ENCODE results near the gene RIT2. TPM values are rescaled to one million over a fixed set of nuclear protein-coding genes. Genes with fewer than 3 reads are reported as not detected.

RIT2 gene
- polyA plus RNA-seq, 1 of the 3 experiments (the other 2 are of a cell fraction) = not detected

DNA sequence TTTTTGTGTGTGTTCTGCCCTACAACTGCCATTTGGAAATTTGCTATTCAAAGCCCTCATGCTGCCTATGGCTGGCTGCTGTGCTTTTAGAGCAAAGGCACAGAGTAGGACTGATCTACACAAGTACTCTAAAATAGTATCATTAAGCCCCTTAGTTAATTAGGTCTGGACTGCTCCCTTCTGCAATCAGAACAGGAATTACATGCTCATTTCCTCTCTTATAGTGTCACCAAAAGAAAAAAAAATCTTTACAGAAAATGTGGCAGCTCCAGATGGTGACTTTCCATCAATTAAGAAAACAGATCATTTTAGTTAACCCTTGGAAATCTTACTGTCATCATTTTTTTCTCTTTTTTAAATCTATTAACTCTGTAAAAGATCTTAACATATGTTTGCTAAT, 337.5 kb downstream of the RIT2 start (continued):
- no peak for TF ChIP-seq REST (IDR thresholded peaks at IDR 0.05; ENCODE audit: low read depth, low read length)
- no peak for TF ChIP-seq FOXJ3 (CRISPR knock-in tag; IDR thresholded peaks at IDR 0.05)
- TF ChIP-seq PBX3 (IDR thresholded peaks at IDR 0.05) = no peak
- no peak for TF ChIP-seq FOSL2 (IDR thresholded peaks at IDR 0.05; ENCODE audit: borderline replicate concordance, low read depth)
- no peak for TF ChIP-seq NFIC (IDR thresholded peaks at IDR 0.05; ENCODE audit: borderline replicate concordance)

DNA sequence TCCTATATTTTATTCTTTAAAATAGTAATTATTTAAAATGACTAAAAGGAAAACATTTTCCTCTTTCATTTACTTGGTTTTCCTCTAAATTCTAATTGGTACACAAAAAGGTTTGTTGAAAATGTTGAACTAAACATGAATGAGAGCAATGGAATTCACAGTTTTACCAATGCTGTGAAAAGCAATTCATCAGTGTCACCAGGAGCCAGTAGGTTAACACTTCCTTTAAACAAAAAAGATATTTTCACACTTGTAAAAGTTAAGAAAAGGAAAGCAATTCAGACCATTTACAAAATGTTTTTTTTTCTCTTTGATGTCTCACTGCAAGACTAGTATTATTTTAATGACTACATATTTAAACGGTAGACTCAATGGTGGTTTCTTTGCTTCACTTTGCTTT, 341.6 kb downstream of the RIT2 start:
- no peak overlapping the region for H3K4me3 ChIP-seq (ENCODE audit: low read depth in 2 of 2, low read length in 1 of 2)
- CTCF ChIA-PET = no interaction called here
- no peaks in the 10 kb centered on the region for H3K9me3 ChIP-seq
- POLR2A ChIA-PET = no interaction called here
- H3K4me2 ChIP-seq = no peak overlapping the region
- no peaks in the 10 kb centered on the region for H3F3A ChIP-seq (replicated peaks; ENCODE audit: insufficient read depth)
- no peak overlapping the region for H2AFZ ChIP-seq (ENCODE audit: low read depth)
- peaks cover 0 to 3% of the 10 kb centered on the region in 2 experiments; a peak in 1 of 4 replicates for H3K4me1 ChIP-seq (ENCODE audit: control insufficient read depth in 1 of 2, insufficient read depth in 2 of 2, low read depth in 1 of 2, low read length in 1 of 2)
- no peak for DNase-seq
- H3K36me3 ChIP-seq (replicated peaks in 1 of 2; ENCODE audit: control insufficient read depth in 1 of 2, insufficient read depth in 2 of 2, low read length in 1 of 2) = no peaks in the 10 kb centered on the region
- WGBS (ENCODE audit: low lambda C conversion rate) = 82% methylated on average over 1 of the region's 1 CpG
- H3K27me3 ChIP-seq (ENCODE audit: insufficient read depth) = no peaks in the 10 kb centered on the region
- H4K20me1 ChIP-seq (ENCODE audit: insufficient read depth) = no peaks in the 10 kb centered on the region
- TF ChIP-seq NFIC (IDR thresholded peaks at IDR 0.05; ENCODE audit: borderline replicate concordance) = no peak
- no peak for TF ChIP-seq IRF3 (IDR thresholded peaks at IDR 0.05; ENCODE audit: low read depth, low read length)
- no peak for TF ChIP-seq GABPA (IDR thresholded peaks at IDR 0.05; ENCODE audit: low read depth)
- TF ChIP-seq CHD2 (IDR thresholded peaks at IDR 0.05; ENCODE audit: low read length, partially characterized antibody) = no peak
- H3K27ac ChIP-seq (ENCODE audit: low read depth in 2 of 2, low read length in 1 of 2) = no peak overlapping the region
- H3K9me2 ChIP-seq = no peaks in the 10 kb centered on the region
- H3K79me2 ChIP-seq (ENCODE audit: insufficient read depth) = no peaks in the 10 kb centered on the region
- H3K9ac ChIP-seq = no peak overlapping the region

- Histone ChIP-seq H3F3A (replicated peaks; ENCODE audit: insufficient read depth) (no peaks in the 10 kb centered on the region), H3K9ac (no peak overlapping the region), H3K9me3 (no peaks in the 10 kb centered on the region), H3K27me3 (ENCODE audit: insufficient read depth) (no peaks in the 10 kb centered on the region), H3K36me3 (replicated peaks in 1 of 2; ENCODE audit: control insufficient read depth in 1 of 2, insufficient read depth in 2 of 2, low read length in 1 of 2) (no peaks in the 10 kb centered on the region), H3K4me2 (no peak overlapping the region), H3K79me2 (ENCODE audit: insufficient read depth) (no peaks in the 10 kb centered on the region), H3K27ac (ENCODE audit: low read depth in 2 of 2, low read length in 1 of 2) (no peak overlapping the region), H4K20me1 (ENCODE audit: insufficient read depth) (no peaks in the 10 kb centered on the region), H3K4me3 (ENCODE audit: low read depth in 2 of 2, low read length in 1 of 2) (no peak overlapping the region), H3K4me1 (ENCODE audit: control insufficient read depth in 1 of 2, insufficient read depth in 2 of 2, low read depth in 1 of 2, low read length in 1 of 2) (no peaks in the 10 kb centered on the region), H2AFZ (ENCODE audit: low read depth) (no peak overlapping the region), H3K9me2 (no peaks in the 10 kb centered on the region)
- no peak for TF ChIP-seq YY1 (IDR thresholded peaks at IDR 0.05; ENCODE audit: low read depth)
- POLR2A ChIA-PET = no interaction called here
- CTCF ChIA-PET = no interaction called here
- no peak for DNase-seq
Measured at GRCh38 chr18:42771936-42772335, 343.5 kb downstream of the RIT2 start.
